Activated CD8-positive, alpha-beta memory T cell treated with anti-CD3 and anti-CD28 coated beads, Interleukin-2, amount 50 U/mL, for 24 hours (primary cell): ENCODE measurements around the gene CENPA.
"Not testable (repeated sequence)": the region's sequence is repeated elsewhere in the genome, so short reads cannot be mapped to it uniquely, and the experiment has no call there.

ENCODE experiments used
- DNase-seq: peaks from one replicate; pipeline ENCODE4 v3.0.0-alpha.2; 2020; ENCODE audit errors: extremely low read depth

Gene CENPA

GRCh38 chr2:26785431-26786206 is at the start of gene CENPA:
TSS of gene CENPA (plus strand) at chr2:26786056. CDS start at chr2:26786197, 141 bp downstream.
- DNase-seq = peak; percentile 95

- no peak for DNase-seq
These were observed 48.6 kb upstream of the CENPA start for GRCh38 chr2:26737221-26737620.

GRCh38 chr2:26738481-26738880 is 47.4 kb upstream of the CENPA start:
- DNase-seq = no peak

DNA sequence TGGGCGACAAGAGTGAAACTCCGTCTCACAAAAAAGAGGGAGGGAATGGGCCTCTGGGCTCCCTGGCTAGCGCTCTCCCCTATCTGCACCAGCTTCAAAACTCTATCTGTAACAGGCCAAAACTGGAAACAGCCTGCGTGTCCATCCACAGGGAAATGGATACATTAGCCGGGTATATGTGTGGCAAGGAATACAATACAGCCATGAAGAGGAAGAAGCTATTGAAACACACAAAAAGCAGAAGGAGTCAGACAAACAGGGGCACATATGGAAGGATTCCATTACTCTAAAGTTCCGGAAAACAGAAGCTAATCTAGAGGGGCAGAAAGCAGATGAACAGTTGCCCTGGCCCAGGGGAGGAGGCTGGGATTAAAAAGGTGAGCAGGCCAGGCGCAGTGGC is 46.3 kb upstream of the CENPA start:
- DNase-seq = no peak

GRCh38 chr2:26740346-26740745 is 45.5 kb upstream of the CENPA start:
- DNase-seq = no peak

DNA sequence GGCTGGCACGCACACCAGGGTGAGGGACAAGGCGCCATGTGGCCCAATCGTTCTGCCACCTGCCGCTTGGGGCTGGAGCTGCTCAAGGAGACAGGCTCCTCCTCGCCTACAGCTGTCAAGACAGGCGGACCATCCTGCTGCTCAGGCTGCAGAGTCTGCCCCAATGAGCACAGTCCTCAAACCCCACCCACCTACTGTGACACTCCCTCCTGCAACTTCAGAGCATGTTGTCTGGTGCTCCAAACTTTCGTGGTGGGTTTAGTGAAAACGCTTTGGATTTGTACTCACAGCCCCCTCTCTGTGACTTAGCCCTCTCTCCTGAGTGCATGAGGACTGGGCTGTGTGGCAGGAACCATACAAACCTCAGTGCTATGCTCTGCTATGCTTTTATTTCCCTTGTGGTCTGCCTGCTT is 45.0 kb upstream of the CENPA start:
- no peak for DNase-seq

- no peak for DNase-seq
These were observed 43.6 kb upstream of the CENPA start for GRCh38 chr2:26742048-26742770.

DNA sequence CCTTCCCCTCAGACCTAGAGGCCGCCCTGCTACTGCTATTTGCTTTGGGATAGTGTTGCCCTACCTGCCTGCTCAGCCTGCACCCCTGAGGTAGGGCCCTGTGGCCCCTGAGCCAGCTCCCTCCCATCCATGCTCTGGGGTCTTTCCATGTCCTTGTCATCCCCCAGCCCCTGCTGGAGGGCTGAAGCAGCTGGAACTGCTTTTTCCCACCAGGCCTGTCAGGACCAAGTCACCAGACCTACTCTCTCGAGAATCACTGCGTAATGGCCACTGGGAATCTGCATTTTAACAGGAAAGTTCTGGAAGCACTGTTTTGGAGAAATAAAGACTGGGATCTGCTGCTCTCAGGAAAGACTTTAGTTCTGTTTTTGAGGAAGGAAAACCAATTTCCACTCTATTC is 42.0 kb upstream of the CENPA start:
- no peak for DNase-seq

DNA sequence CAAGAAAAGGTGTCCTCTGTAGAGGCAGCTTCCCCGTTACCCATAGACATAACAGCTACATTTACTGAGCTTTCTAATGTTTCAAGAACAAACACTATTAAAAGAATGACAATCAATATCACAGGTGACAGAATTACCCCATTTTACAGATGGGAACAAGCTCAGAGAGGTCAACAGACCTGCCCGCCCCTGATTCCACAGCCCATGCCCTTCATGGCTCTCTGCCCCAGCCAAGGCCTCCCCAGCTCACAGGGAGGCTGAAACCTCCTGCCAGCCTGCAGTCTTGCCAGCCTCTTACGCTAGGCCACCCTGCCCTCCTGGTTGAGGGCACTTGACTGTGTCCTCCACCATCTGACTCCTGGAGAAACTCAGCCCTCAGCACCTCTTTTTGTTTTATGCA is 40.9 kb upstream of the CENPA start:
- no peak for DNase-seq

- DNase-seq = peak; percentile 44
These were observed 40.1 kb upstream of the CENPA start for GRCh38 chr2:26745609-26746327.

- DNase-seq = no peak
These were observed 38.9 kb upstream of the CENPA start for GRCh38 chr2:26746934-26747333.

- DNase-seq = not testable (repeated sequence)
These were observed 36.0 kb upstream of the CENPA start for GRCh38 chr2:26749787-26750420.

DNA sequence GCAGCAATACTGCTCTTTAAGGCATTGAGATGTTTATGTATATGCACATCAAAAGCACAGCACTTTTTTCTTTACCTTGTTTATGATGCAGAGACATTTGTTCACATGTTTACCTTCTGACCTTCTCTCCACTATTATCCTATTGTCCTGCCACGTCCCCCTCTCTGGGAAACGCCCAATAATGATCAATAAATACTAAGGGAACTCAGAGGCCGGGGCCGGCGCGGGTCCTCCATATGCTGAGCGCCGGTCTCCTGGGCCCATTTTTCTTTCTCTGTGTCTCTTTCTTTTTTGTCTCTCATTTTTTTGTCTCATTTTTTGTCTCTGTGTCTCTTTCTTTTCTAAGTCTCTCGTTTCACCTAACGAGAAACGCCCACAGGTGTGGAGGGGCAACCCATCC is 35.4 kb upstream of the CENPA start:
- not testable (repeated sequence) for DNase-seq

DNA sequence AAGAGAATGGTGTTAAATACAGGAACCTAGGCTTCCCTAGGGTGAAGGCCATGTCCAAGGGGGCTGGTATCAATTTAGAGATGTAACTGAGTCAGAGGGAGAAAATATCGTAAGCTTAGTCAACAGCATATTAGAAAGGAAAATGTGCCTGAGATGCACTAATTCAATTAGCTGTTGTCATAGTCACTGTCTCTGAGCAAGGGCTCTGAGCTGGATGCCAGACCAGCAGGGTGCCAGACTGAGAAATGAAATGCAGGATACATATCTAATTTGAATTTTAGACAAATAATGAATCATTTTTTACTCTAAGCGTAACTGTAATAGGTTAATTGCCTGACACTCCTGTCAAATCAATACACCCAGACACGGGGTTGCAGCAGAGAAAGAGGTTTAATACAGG is 33.2 kb upstream of the CENPA start:
- no peak for DNase-seq

DNA sequence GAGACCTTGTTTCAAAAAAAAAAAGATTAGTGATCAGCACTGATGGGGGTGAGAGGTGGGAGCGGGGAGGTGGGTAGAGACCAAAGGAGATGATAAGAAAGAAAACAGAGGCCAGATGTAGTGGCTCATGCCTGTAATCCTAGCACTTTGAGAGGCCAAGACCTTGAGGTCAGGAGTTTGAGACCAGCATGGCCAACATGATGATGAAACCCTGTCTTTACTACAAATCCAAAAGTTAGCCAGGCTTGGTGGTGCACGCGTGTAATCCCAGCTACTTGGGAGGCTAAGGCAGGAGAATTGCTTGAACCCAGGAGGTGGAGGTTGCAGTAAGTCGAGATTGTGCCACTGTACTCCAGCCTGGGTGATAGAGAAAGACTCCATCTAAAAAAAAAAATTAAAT is 31.3 kb upstream of the CENPA start:
- DNase-seq = no peak

DNA sequence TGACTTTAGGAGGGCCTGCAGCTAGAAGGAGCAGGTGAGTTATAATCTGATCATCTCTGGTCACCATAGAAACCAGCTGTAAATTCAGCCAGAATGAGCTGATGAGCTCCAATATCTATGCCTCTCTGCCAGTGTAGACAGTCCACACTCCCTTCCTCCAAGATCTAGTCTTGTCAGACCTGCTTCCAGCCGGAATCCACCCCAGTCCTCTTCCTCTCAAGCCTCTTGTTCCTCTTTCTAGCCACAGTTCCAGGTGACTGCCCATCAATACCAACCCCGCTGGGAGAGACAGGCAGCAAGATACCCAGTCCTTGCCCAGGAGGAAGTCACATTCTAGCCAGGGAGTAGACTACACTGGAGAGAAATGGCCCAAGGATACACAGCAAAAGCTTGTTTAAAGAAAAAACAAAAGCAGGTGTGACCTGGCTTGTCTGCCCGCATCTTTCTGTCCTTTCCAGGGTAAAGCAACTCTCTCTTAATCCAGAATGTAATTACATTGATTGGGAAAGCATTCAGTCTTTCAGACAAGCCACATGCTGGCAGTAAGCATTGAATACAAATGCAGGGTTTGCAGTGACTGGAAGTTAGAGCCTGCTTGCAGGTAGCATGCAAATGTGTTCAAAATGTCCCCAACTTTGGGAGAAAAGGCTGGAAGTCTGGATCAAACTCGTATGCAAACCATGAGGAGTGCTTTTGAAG is 30.7 kb upstream of the CENPA start:
- no peak for DNase-seq

- DNase-seq = no peak
These were observed 29.5 kb upstream of the CENPA start for GRCh38 chr2:26756337-26756736.

- DNase-seq = no peak
These were observed 27.7 kb upstream of the CENPA start for GRCh38 chr2:26757873-26758789.

DNA sequence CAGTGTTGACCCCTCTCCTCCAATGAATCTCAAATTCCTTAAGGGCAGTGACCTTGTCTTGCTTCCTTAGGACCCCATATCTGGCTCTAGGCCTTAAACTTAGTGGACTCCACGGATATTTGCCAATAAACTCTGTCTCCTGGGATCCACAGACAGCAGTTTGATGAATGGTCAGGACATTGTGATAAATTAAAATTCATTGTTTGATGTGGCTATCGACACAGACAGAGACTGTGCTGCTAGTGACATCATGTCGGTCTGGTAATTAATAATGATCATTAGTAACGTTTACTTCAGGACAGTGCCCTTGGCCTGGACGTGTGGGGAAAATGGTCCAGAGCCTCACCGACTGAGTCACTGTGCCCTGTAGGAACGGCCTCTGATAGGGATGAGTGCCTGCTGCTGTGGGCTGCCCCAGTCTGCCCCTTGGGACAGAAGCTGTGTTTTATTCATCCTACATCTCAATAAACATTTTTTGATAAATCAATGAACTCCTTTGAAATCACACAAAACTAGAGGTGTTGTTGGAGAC is 27.0 kb upstream of the CENPA start:
- no peak for DNase-seq

DNA sequence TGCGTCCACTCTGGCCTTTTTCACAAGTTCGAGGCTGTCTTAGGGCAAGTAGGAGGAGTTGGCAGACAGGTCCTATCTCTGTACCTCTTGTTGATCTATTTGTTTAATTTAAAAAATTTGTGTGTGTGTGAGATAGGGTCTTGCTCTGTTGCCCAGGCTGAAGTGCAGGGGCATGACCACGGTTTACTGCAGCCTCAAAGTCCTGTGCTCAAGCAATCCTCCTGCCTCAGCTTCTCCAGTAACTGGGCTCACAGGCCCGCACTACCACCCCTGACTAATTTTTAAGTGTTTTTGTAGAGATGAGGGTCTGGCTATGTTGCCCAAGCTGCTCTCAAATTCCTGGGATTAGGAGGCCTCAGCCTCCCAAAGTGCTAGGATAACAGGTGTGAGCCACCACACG is 26.0 kb upstream of the CENPA start:
- DNase-seq = no peak
